Measurements from ENCODE around the gene PPIG. TPM values are rescaled to one million over a fixed set of nuclear protein-coding genes. Genes with fewer than 3 reads are reported as not detected.

The PPIG gene
- total and polyA plus RNA-seq, 2 experiments from 2014 or later = 40.7 to 157 TPM

DNA sequence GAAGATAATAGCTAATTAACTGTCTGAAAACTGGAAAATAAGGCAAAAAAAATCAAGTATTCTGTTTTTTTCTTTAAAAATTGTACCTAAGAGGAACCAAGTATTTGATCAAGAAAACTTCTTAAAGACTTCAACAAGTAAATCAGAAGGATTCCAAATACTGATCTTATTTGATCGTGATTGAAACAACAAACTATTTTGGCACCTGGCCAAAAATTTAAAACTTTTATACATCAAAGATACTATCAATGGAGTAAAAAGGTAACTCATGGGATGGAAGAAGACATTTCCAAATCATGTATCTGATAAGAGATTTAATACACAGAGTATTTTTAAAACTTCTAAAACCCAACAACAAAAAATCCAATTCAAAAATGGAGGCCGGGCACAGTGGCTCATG is 63.3 kb downstream of the PPIG start:
- H3K27ac ChIP-seq (ENCODE audit: low read depth) = no peak overlapping the region
- no peaks in the 10 kb centered on the region for H3K9me3 Mint-ChIP-seq
- no peaks in the 10 kb centered on the region for H3F3A ChIP-seq (replicated peaks; ENCODE audit: low read depth)
- H3K79me2 ChIP-seq (replicated peaks; ENCODE audit: insufficient read depth) = no peaks in the 10 kb centered on the region
- H3K9me2 ChIP-seq (ENCODE audit: insufficient read depth) = no peaks in the 10 kb centered on the region
- TF ChIP-seq, protein P1, sequence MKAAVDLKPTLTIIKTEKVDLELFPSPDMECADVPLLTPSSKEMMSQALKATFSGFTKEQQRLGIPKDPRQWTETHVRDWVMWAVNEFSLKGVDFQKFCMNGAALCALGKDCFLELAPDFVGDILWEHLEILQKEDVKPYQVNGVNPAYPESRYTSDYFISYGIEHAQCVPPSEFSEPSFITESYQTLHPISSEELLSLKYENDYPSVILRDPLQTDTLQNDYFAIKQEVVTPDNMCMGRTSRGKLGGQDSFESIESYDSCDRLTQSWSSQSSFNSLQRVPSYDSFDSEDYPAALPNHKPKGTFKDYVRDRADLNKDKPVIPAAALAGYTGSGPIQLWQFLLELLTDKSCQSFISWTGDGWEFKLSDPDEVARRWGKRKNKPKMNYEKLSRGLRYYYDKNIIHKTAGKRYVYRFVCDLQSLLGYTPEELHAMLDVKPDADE (IDR thresholded peaks at IDR 0.05) = no peak
- TF ChIP-seq CREB1 (CRISPR knock-in tag; IDR thresholded peaks at IDR 0.05; ENCODE audit: low read depth) (no peak), POLR2AphosphoS5 (IDR thresholded peaks at IDR 0.05; ENCODE audit: low read depth) (no peak), ZNF114 (CRISPR knock-in tag; IDR thresholded peaks at IDR 0.05) (no peak), STAT1 (IDR thresholded peaks at IDR 0.05; ENCODE audit: unreplicated experiment) (no peak), EZH2 (IDR thresholded peaks at IDR 0.05; ENCODE audit: low read depth, unreplicated experiment) (no peak), NANOG (IDR thresholded peaks at IDR 0.05; ENCODE audit: borderline replicate concordance) (no peak), ZNF331 (CRISPR knock-in tag; IDR thresholded peaks at IDR 0.05; ENCODE audit: low read depth) (no peak), JUNB (IDR thresholded peaks at IDR 0.05; ENCODE audit: unreplicated experiment) (no peak), EZH2phosphoT487 (IDR thresholded peaks at IDR 0.05; ENCODE audit: unreplicated experiment) (no peak)
- TF ChIP-seq, protein P2, sequence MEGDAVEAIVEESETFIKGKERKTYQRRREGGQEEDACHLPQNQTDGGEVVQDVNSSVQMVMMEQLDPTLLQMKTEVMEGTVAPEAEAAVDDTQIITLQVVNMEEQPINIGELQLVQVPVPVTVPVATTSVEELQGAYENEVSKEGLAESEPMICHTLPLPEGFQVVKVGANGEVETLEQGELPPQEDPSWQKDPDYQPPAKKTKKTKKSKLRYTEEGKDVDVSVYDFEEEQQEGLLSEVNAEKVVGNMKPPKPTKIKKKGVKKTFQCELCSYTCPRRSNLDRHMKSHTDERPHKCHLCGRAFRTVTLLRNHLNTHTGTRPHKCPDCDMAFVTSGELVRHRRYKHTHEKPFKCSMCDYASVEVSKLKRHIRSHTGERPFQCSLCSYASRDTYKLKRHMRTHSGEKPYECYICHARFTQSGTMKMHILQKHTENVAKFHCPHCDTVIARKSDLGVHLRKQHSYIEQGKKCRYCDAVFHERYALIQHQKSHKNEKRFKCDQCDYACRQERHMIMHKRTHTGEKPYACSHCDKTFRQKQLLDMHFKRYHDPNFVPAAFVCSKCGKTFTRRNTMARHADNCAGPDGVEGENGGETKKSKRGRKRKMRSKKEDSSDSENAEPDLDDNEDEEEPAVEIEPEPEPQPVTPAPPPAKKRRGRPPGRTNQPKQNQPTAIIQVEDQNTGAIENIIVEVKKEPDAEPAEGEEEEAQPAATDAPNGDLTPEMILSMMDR (conservative IDR thresholded peaks at IDR 0.05; ENCODE audit: low read depth in 2 of 2) = no peak
- TF ChIP-seq, protein P3, sequence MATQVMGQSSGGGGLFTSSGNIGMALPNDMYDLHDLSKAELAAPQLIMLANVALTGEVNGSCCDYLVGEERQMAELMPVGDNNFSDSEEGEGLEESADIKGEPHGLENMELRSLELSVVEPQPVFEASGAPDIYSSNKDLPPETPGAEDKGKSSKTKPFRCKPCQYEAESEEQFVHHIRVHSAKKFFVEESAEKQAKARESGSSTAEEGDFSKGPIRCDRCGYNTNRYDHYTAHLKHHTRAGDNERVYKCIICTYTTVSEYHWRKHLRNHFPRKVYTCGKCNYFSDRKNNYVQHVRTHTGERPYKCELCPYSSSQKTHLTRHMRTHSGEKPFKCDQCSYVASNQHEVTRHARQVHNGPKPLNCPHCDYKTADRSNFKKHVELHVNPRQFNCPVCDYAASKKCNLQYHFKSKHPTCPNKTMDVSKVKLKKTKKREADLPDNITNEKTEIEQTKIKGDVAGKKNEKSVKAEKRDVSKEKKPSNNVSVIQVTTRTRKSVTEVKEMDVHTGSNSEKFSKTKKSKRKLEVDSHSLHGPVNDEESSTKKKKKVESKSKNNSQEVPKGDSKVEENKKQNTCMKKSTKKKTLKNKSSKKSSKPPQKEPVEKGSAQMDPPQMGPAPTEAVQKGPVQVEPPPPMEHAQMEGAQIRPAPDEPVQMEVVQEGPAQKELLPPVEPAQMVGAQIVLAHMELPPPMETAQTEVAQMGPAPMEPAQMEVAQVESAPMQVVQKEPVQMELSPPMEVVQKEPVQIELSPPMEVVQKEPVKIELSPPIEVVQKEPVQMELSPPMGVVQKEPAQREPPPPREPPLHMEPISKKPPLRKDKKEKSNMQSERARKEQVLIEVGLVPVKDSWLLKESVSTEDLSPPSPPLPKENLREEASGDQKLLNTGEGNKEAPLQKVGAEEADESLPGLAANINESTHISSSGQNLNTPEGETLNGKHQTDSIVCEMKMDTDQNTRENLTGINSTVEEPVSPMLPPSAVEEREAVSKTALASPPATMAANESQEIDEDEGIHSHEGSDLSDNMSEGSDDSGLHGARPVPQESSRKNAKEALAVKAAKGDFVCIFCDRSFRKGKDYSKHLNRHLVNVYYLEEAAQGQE (IDR thresholded peaks at IDR 0.05; ENCODE audit: unreplicated experiment) = no peak
- TF ChIP-seq, protein P4, sequence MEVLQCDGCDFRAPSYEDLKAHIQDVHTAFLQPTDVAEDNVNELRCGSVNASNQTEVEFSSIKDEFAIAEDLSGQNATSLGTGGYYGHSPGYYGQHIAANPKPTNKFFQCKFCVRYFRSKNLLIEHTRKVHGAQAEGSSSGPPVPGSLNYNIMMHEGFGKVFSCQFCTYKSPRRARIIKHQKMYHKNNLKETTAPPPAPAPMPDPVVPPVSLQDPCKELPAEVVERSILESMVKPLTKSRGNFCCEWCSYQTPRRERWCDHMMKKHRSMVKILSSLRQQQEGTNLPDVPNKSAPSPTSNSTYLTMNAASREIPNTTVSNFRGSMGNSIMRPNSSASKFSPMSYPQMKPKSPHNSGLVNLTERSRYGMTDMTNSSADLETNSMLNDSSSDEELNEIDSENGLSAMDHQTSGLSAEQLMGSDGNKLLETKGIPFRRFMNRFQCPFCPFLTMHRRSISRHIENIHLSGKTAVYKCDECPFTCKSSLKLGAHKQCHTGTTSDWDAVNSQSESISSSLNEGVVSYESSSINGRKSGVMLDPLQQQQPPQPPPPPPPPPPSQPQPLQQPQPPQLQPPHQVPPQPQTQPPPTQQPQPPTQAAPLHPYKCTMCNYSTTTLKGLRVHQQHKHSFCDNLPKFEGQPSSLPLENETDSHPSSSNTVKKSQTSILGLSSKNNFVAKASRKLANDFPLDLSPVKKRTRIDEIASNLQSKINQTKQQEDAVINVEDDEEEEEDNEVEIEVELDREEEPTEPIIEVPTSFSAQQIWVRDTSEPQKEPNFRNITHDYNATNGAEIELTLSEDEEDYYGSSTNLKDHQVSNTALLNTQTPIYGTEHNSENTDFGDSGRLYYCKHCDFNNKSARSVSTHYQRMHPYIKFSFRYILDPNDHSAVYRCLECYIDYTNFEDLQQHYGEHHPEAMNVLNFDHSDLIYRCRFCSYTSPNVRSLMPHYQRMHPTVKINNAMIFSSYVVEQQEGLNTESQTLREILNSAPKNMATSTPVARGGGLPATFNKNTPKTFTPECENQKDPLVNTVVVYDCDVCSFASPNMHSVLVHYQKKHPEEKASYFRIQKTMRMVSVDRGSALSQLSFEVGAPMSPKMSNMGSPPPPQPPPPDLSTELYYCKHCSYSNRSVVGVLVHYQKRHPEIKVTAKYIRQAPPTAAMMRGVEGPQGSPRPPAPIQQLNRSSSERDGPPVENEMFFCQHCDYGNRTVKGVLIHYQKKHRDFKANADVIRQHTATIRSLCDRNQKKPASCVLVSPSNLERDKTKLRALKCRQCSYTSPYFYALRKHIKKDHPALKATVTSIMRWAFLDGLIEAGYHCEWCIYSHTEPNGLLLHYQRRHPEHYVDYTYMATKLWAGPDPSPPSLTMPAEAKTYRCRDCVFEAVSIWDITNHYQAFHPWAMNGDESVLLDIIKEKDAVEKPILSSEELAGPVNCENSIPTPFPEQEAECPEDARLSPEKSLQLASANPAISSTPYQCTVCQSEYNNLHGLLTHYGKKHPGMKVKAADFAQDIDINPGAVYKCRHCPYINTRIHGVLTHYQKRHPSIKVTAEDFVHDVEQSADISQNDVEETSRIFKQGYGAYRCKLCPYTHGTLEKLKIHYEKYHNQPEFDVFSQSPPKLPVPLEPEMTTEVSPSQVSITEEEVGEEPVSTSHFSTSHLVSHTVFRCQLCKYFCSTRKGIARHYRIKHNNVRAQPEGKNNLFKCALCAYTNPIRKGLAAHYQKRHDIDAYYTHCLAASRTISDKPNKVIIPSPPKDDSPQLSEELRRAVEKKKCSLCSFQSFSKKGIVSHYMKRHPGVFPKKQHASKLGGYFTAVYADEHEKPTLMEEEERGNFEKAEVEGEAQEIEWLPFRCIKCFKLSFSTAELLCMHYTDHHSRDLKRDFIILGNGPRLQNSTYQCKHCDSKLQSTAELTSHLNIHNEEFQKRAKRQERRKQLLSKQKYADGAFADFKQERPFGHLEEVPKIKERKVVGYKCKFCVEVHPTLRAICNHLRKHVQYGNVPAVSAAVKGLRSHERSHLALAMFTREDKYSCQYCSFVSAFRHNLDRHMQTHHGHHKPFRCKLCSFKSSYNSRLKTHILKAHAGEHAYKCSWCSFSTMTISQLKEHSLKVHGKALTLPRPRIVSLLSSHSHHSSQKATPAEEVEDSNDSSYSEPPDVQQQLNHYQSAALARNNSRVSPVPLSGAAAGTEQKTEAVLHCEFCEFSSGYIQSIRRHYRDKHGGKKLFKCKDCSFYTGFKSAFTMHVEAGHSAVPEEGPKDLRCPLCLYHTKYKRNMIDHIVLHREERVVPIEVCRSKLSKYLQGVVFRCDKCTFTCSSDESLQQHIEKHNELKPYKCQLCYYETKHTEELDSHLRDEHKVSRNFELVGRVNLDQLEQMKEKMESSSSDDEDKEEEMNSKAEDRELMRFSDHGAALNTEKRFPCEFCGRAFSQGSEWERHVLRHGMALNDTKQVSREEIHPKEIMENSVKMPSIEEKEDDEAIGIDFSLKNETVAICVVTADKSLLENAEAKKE (CRISPR knock-in tag; IDR thresholded peaks at IDR 0.05) = no peak
- no peak overlapping the region for H3K4me3 ChIP-seq
- no peaks in the 10 kb centered on the region for H3K36me3 ChIP-seq (ENCODE audit: insufficient read depth)
- no peaks in the 10 kb centered on the region for H3K4me1 Mint-ChIP-seq
- DNase-seq (ENCODE audit: low spot score) (no peak), ATAC-seq (no peak)
- no peak overlapping the region for H3K4me3 Mint-ChIP-seq
- H3K36me3 Mint-ChIP-seq (ENCODE audit: low read depth) = no peaks in the 10 kb centered on the region
- H3K4me2 ChIP-seq = no peak overlapping the region
- no peaks in the 10 kb centered on the region for H3K4me1 ChIP-seq (ENCODE audit: insufficient read depth)
- no peaks in the 10 kb centered on the region for H3K27me3 Mint-ChIP-seq (ENCODE audit: insufficient read depth, low read depth, poor library complexity)
- no peaks in the 10 kb centered on the region for H3K27me3 ChIP-seq (ENCODE audit: insufficient read depth)
- H3K27ac Mint-ChIP-seq = no peak overlapping the region
- no peak overlapping the region for H2AFZ ChIP-seq
- no peaks in the 10 kb centered on the region for H4K20me1 ChIP-seq (replicated peaks; ENCODE audit: insufficient read depth)

Measured in GM23338 (cell line).